BE2C (cell line): ENCODE data around the gene THSD4.

Experiments used
- DNase-seq: peaks from one replicate; pipeline ENCODE4 v3.0.0-alpha.2; 2020
- H3K27me3 ChIP-seq: fragments of 250-450 bp; sonication (Bioruptor Pico); 2 replicates; pipeline ENCODE4 v1.5.1; 2020; ENCODE audit warnings: mild to moderate bottlenecking
- H3K36me3 ChIP-seq: fragments of 250-450 bp; sonication (Bioruptor Pico); 2 replicates; pipeline ENCODE4 v1.5.1; 2020; ENCODE audit warnings: mild to moderate bottlenecking
- H3K4me1 ChIP-seq: fragments of 250-450 bp; sonication (Bioruptor Pico); 2 replicates; pipeline ENCODE4 v1.5.1; 2020
- H3K4me3 ChIP-seq: 2 replicates; pipeline ENCODE4 v1.5.1; 2011; ENCODE audit warnings: low read depth, low read length
- H3K9me3 ChIP-seq: fragments of 250-450 bp; sonication (Bioruptor Pico); 2 replicates; pipeline ENCODE4 v1.5.1; 2020
- CTCF ChIP-seq: IDR thresholded peaks from 2 replicates; pipeline ENCODE4 v1.5.1; 2012; ENCODE audit warnings: mild to moderate bottlenecking, low read depth, low read length

Gene THSD4

GRCh38 chr15:71822890-71823630 lies 707.8 kb downstream of the THSD4 start:
- no peaks in the 10 kb centered on the region for H3K4me1 ChIP-seq
- H3K36me3 ChIP-seq: peaks cover 9% of the 10 kb centered on the region; the same call in 1 of the 2 replicates
- H3K27me3 ChIP-seq: no peaks in the 10 kb centered on the region
- H3K9me3 ChIP-seq: peaks cover 11% of the 10 kb centered on the region
- no peak for TF ChIP-seq CTCF
- no peak overlapping the region for H3K4me3 ChIP-seq
- DNase-seq: no peak

- H3K9me3 ChIP-seq: peaks cover 11% of the 10 kb centered on the region
Measured at GRCh38 chr15:71823801-71824200, 708.5 kb downstream of the THSD4 start.

GRCh38 chr15:71825021-71825730 lies 709.9 kb downstream of the THSD4 start:
- no peak for TF ChIP-seq CTCF
- DNase-seq: no peak
- Histone ChIP-seq H3K9me3 (peaks cover 11% of the 10 kb centered on the region), H3K27me3 (no peaks in the 10 kb centered on the region), H3K4me3 (no peak overlapping the region), H3K4me1 (no peaks in the 10 kb centered on the region), H3K36me3 (peaks cover 9% of the 10 kb centered on the region; the same call in 1 of the 2 replicates)

More at GRCh38 chr15:71823801-71824200, 708.5 kb downstream of the THSD4 start:
- no peak for TF ChIP-seq CTCF
- DNase-seq: no peak
- peaks cover 9% of the 10 kb centered on the region; the same call in 1 of the 2 replicates for H3K36me3 ChIP-seq
- no peaks in the 10 kb centered on the region for H3K27me3 ChIP-seq
- H3K4me3 ChIP-seq: no peak overlapping the region
- no peaks in the 10 kb centered on the region for H3K4me1 ChIP-seq

GRCh38 chr15:71826196-71826595 lies 710.9 kb downstream of the THSD4 start:
- Histone ChIP-seq H3K36me3 (peaks cover 9% of the 10 kb centered on the region; the same call in 1 of the 2 replicates), H3K4me1 (no peaks in the 10 kb centered on the region), H3K4me3 (no peak overlapping the region), H3K9me3 (peaks cover 6% of the 10 kb centered on the region), H3K27me3 (no peaks in the 10 kb centered on the region)
- no peak for TF ChIP-seq CTCF
- DNase-seq: no peak

GRCh38 chr15:71830981-71831380 lies 715.7 kb downstream of the THSD4 start:
- TF ChIP-seq CTCF: no peak
- Histone ChIP-seq H3K27me3 (no peaks in the 10 kb centered on the region), H3K4me3 (no peak overlapping the region), H3K4me1 (no peaks in the 10 kb centered on the region), H3K9me3 (no peaks in the 10 kb centered on the region), H3K36me3 (peaks cover 9% of the 10 kb centered on the region; the same call in 1 of the 2 replicates)
- no peak for DNase-seq
